IMR-90 (cell line): ENCODE results near the gene KCNMA1. TPM values are rescaled to one million over a fixed set of nuclear protein-coding genes. Genes with fewer than 3 reads are reported as not detected.

ENCODE experiments used
- ATAC-seq: fragments of 200-7000 bp; cut with Tn5 transposase; 2 replicates; pipeline ENCODE4 v1.9.1; 2020; ENCODE audit warnings: low read depth, mild to moderate bottlenecking, moderate library complexity
- BruUV-seq: library from RNA; stranded (reverse); fragments of 400-500 nt; replicated peaks from 2 replicates; lab custom pipeline; 2021; lab: Mats Ljungman, UMichigan
- CTCF ChIA-PET: fragments of 300-600 bp; formaldehyde crosslinking; extraction: SDS; loops from one replicate; lab custom pipeline; 2021; ENCODE audit warnings: antibody characterized with exemption; lab: Yijun Ruan, JAX
- POLR2A ChIA-PET: fragments of 300-600 bp; sonication (Branson Sonifier 250); formaldehyde crosslinking; loops from one replicate; lab custom pipeline; 2022; ENCODE audit warnings: antibody characterized with exemption; ENCODE audit not compliant: unreplicated experiment; lab: Charles Lee
- DNase-seq: peaks from one replicate; pipeline ENCODE4 v3.0.0; 2013
- H2AFZ ChIP-seq: replicated peaks from 2 replicates; pipeline ENCODE3; 2013; ENCODE audit warnings: low read length, mild to moderate bottlenecking; ENCODE audit not compliant: poor library complexity
- H2AK5ac ChIP-seq: 2 replicates; pipeline ENCODE4 v1.6.1; 2013; ENCODE audit warnings: low read depth, low read length, inconsistent platforms
- H2AK9ac ChIP-seq: replicated peaks from 2 replicates; pipeline ENCODE3; 2013; ENCODE audit warnings: mild to moderate bottlenecking, low read depth, low read length, moderate library complexity; ENCODE audit not compliant: poor library complexity
- H2BK120ac ChIP-seq: 2 replicates; pipeline ENCODE4 v1.6.1; 2013; ENCODE audit warnings: low read depth, low read length, inconsistent platforms
- H2BK15ac ChIP-seq: 3 replicates; pipeline ENCODE4 v1.6.1; 2013; ENCODE audit warnings: low read depth, low read length, inconsistent platforms
- H2BK20ac ChIP-seq: 2 replicates; pipeline ENCODE4 v1.6.1; 2013; ENCODE audit warnings: low read depth, mild to moderate bottlenecking, inconsistent platforms, low read length, moderate library complexity
- H2BK5ac ChIP-seq: 2 replicates; pipeline ENCODE4 v1.6.1; 2013; ENCODE audit warnings: mild to moderate bottlenecking, low read depth, low read length, inconsistent platforms; ENCODE audit not compliant: poor library complexity, severe bottlenecking
- H3K14ac ChIP-seq: replicated peaks from 2 replicates; pipeline ENCODE4 v1.6.1; 2013; ENCODE audit warnings: low read depth, low read length, inconsistent platforms
- H3K18ac ChIP-seq: 2 replicates; pipeline ENCODE4 v1.6.1; 2013; ENCODE audit warnings: low read depth, low read length, control low read depth
- H3K23ac ChIP-seq: 2 replicates; pipeline ENCODE4 v1.6.1; 2013; ENCODE audit warnings: low read depth, low read length, inconsistent platforms
- H3K27ac ChIP-seq: 2 replicates; pipeline ENCODE4 v1.5.1; 2013; ENCODE audit warnings: mild to moderate bottlenecking, control low read depth, low read length; ENCODE audit not compliant: insufficient read depth
- H3K27me3 ChIP-seq: 2 replicates; pipeline ENCODE4 v1.6.1; 2013; ENCODE audit warnings: low read length; ENCODE audit not compliant: control insufficient read depth, insufficient read depth
- H3K36me3 ChIP-seq: 2 replicates; pipeline ENCODE4 v1.6.1; 2013; ENCODE audit warnings: low read length, mixed read lengths; ENCODE audit not compliant: control insufficient read depth, insufficient read depth
- H3K4ac ChIP-seq: 2 replicates; pipeline ENCODE4 v1.6.1; 2013; ENCODE audit warnings: low read depth, low read length, inconsistent platforms
- H3K4me1 ChIP-seq: 2 replicates; pipeline ENCODE4 v1.6.1; 2013; ENCODE audit warnings: low read length, mixed read lengths; ENCODE audit not compliant: control insufficient read depth, insufficient read depth
- H3K4me2 ChIP-seq: 2 replicates; pipeline ENCODE4 v1.6.1; 2013; ENCODE audit warnings: low read depth, mild to moderate bottlenecking, control low read depth, low read length, moderate library complexity
- H3K4me3 ChIP-seq: 2 replicates; pipeline ENCODE4 v1.5.1; 2013; ENCODE audit warnings: low read depth, mild to moderate bottlenecking, control low read depth, low read length, moderate library complexity; ENCODE audit not compliant: insufficient read depth
- H3K56ac ChIP-seq: 2 replicates; pipeline ENCODE4 v1.6.1; 2013; ENCODE audit warnings: low read length, inconsistent platforms; ENCODE audit not compliant: insufficient read depth; ENCODE audit errors: extremely low read depth
- H3K79me1 ChIP-seq, 2 experiments: 2 replicates each; pipeline ENCODE4 v1.6.1; 2013; ENCODE audit warnings: low read length in 2 of 2, inconsistent platforms in 1 of 2, low read depth in 1 of 2
- H3K9ac ChIP-seq: 2 replicates; pipeline ENCODE4 v1.6.1; 2013; ENCODE audit warnings: low read depth, low read length, control low read depth
- H3K9me1 ChIP-seq: 2 replicates; pipeline ENCODE4 v1.6.1; 2013; ENCODE audit warnings: low read length, inconsistent platforms; ENCODE audit not compliant: insufficient read depth
- H3K9me3 ChIP-seq: 2 replicates; pipeline ENCODE4 v1.6.1; 2013; ENCODE audit warnings: low read length; ENCODE audit not compliant: control insufficient read depth, insufficient read depth
- H4K20me1 ChIP-seq: 2 replicates; pipeline ENCODE4 v1.6.1; 2013; ENCODE audit warnings: low read length, inconsistent platforms; ENCODE audit not compliant: insufficient read depth
- H4K5ac ChIP-seq: 2 replicates; pipeline ENCODE4 v1.6.1; 2013; ENCODE audit warnings: mild to moderate bottlenecking, low read depth, low read length, control low read depth
- H4K8ac ChIP-seq, 2 experiments: 2 replicates each; pipeline ENCODE4 v1.6.1; 2013; ENCODE audit warnings: low read depth in 2 of 2, low read length in 2 of 2, control low read depth in 1 of 2, inconsistent platforms in 1 of 2
- H4K91ac ChIP-seq: 2 replicates; pipeline ENCODE4 v1.6.1; 2013; ENCODE audit warnings: low read depth, low read length, inconsistent platforms; ENCODE audit not compliant: insufficient read depth
- MAFK ChIP-seq: IDR thresholded peaks from 2 replicates; pipeline ENCODE4 v1.6.1; 2012; ENCODE audit warnings: low read depth, low read length, improper control_type of control experiment
- MAZ ChIP-seq: IDR thresholded peaks from 2 replicates; pipeline ENCODE4 v1.6.1; 2012; ENCODE audit warnings: low read depth, mild to moderate bottlenecking, low read length, improper control_type of control experiment, moderate library complexity, borderline replicate concordance
- NFE2L2 ChIP-seq: fragments of 150-350 bp; IDR thresholded peaks from 2 replicates; pipeline ENCODE4 v1.6.1; 2016; ENCODE audit warnings: low read depth, mild to moderate bottlenecking, low read length
- RAD21 ChIP-seq: IDR thresholded peaks from 2 replicates; pipeline ENCODE4 v1.6.1; 2012; ENCODE audit warnings: low read length, improper control_type of control experiment
- RFX5 ChIP-seq: IDR thresholded peaks from 2 replicates; pipeline ENCODE4 v1.8.0; 2012; ENCODE audit warnings: low read depth, mild to moderate bottlenecking, low read length, moderate library complexity
- WGBS, 2 experiments: methylation state at CpG; one replicate each; pipeline versions ENCODE4 v1.1.5 to v1.1.7; 2013; ENCODE audit warnings: missing lambda C conversion rate in 2 of 2; ENCODE audit not compliant: insufficient read length in 1 of 2; ENCODE audit errors: extremely low coverage in 2 of 2; 5-methylcytosine and 5-hydroxymethylcytosine counted together
- dilution Hi-C: fragments of 300-500 bp; cut with HindIII; formaldehyde crosslinking; loops from one replicate; pipeline ENCODE4 v1.14.3; 2018; ENCODE audit warnings: low sequenced_read_pairs; ENCODE audit not compliant: unreplicated experiment
- in situ Hi-C: fragments of 300-500 bp; cut with MboI; formaldehyde crosslinking; loops from 3 replicates; pipeline ENCODE4 v1.14.3; 2019; ENCODE audit warnings: low sequenced_read_pairs, inconsistent platforms, mixed read lengths
- intact Hi-C: fragments of 100-400 bp; cut with micrococcal nuclease; formaldehyde crosslinking; loops from 2 replicates; pipeline ENCODE4 v1.10.0; 2022
- polyA plus RNA-seq, 3 experiments: library from polyadenylated mRNA; depleted of rRNA; stranded (reverse); fragments of >200 nt; gene quantifications; 2 replicates each; pipeline ENCODE4 v1.2.3, GENCODE V29; 2012; ENCODE audit warnings: low replicate concordance in 1 of 3
- total RNA-seq: library from RNA; depleted of rRNA; stranded (reverse); fragments of >200 nt; gene quantifications from 2 replicates; pipeline ENCODE4 v1.2.3, GENCODE V29; 2012
- TF ChIP-seq, protein P1 (sequence below): fragments of 150-350 bp; IDR thresholded peaks from 2 replicates; pipeline ENCODE4 v1.6.1; 2017; ENCODE audit warnings: mild to moderate bottlenecking, antibody characterized with exemption, low read length, low read depth

Gene KCNMA1
- total and polyA plus RNA-seq, 2 of the 4 experiments (the other 2 are of a cell fraction): 25.6 to 29.6 TPM

DNA sequence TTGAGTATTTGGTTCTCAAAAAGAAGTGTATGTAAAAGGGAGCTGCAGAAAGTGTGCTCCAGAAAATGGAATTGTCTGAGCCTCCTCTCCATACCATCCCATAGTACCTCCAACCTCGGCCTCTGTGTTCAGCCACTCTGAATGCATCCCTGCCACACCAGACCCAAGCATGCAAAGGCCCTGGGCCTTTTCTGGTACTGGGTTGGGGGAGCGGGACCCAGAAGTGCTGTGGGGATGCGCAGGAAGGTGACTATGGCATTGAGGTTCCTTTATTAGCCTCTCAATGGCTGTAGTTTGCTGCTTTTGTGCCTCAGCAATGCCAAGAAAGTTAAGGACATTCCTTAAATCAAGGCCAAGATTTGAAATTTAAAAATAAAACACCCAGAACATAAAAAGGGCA is 2.1 kb upstream of the KCNMA1 start:
- H4K91ac ChIP-seq: no peak overlapping the region
- H4K5ac ChIP-seq: no peak overlapping the region
- H3K4me1 ChIP-seq: peaks cover 4% of the 10 kb centered on the region; the same call in 1 of the 2 replicates
- no peak overlapping the region for H3K23ac ChIP-seq
- no peak for TF ChIP-seq MAFK
- TF ChIP-seq, protein P1, sequence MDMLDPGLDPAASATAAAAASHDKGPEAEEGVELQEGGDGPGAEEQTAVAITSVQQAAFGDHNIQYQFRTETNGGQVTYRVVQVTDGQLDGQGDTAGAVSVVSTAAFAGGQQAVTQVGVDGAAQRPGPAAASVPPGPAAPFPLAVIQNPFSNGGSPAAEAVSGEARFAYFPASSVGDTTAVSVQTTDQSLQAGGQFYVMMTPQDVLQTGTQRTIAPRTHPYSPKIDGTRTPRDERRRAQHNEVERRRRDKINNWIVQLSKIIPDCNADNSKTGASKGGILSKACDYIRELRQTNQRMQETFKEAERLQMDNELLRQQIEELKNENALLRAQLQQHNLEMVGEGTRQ: no peak
- TF ChIP-seq MAZ: no peak
- TF ChIP-seq RAD21: no peak
- no peak for TF ChIP-seq NFE2L2
- TF ChIP-seq RFX5: no peak
- POLR2A ChIA-PET: no interaction called here
- H3K4me3 ChIP-seq: no peak overlapping the region
- H2AK5ac ChIP-seq: no peak overlapping the region
- H3K27me3 ChIP-seq: peaks cover 21% of the 10 kb centered on the region
- intact Hi-C loops: loop anchor here (2.0 to 5.0 kb wide), 2 partner anchors 132 to 211 kb away; no protein-coding TSS in a partner anchor
- no TSS peak for BruUV-seq
- dilution Hi-C loops: no loop called here
- no peak overlapping the region for H2AK9ac ChIP-seq
- H3K27ac ChIP-seq: no peak overlapping the region
- no peak overlapping the region for H3K4ac ChIP-seq
- no peak overlapping the region for H3K4me2 ChIP-seq
- H3K79me1 ChIP-seq: peaks cover 0 to 12% of the 10 kb centered on the region in 2 experiments; a peak in 1 of 4 replicates
- no peak overlapping the region for H3K56ac ChIP-seq
- H4K8ac ChIP-seq: no peak overlapping the region
- in situ Hi-C loops: loop anchor here (5.0 kb wide), 2 partner anchors 387 to 472 kb away; no protein-coding TSS in a partner anchor
- H2BK20ac ChIP-seq: no peak overlapping the region; the same call in 1 of the 2 replicates
- H3K14ac ChIP-seq: no peak overlapping the region
- no CpG with 5 or more reads among the region's 3 CpGs for WGBS, 2 experiments
- no peak overlapping the region for H2BK120ac ChIP-seq
- H3K9me3 ChIP-seq: peaks cover 2% of the 10 kb centered on the region; the same call in 1 of the 2 replicates
- CTCF ChIA-PET: interaction anchor here (1.3 kb wide), 1 partner anchor 211 kb away, joined by 3 read pairs; no protein-coding TSS in a partner anchor
- H4K20me1 ChIP-seq: no peaks in the 10 kb centered on the region
- no peak overlapping the region for H3K9ac ChIP-seq
- no peak overlapping the region for H3K18ac ChIP-seq
- no peak overlapping the region for H2BK5ac ChIP-seq
- no peak overlapping the region for H2BK15ac ChIP-seq
- DNase-seq (no peak), ATAC-seq (no peak)
- no peaks in the 10 kb centered on the region for H3K9me1 ChIP-seq
- no peaks in the 10 kb centered on the region for H3K36me3 ChIP-seq
- no peak overlapping the region for H2AFZ ChIP-seq
